Epithelial cell of proximal tubule (primary cell): ENCODE measurements around the gene KRT81. TPM values are rescaled to one million over a fixed set of nuclear protein-coding genes. Genes with fewer than 3 reads are reported as not detected.
A peak's percentile ranks its signal among the peaks of the same experiment; 100 is the strongest.
"Not testable (repeated sequence)": the region's sequence is repeated elsewhere in the genome, so short reads cannot be mapped to it uniquely, and the experiment has no call there.

ENCODE experiments used
- DNase-seq: peaks from one replicate; pipeline ENCODE4 v3.0.0-alpha.2; 2011; ENCODE audit warnings: low read depth
- H3K4me3 ChIP-seq: 2 replicates; pipeline ENCODE4 v1.5.1; 2011; ENCODE audit warnings: low read depth, mild to moderate bottlenecking, low read length
- total RNA-seq: library from RNA; depleted of rRNA; stranded (reverse); fragments of >200 nt; gene quantifications from 2 replicates; pipeline ENCODE4 v1.2.3, GENCODE V29; 2015
- TF ChIP-seq, protein P1 (sequence below): conservative IDR thresholded peaks from 2 replicates; pipeline ENCODE4 v1.5.1; 2012; ENCODE audit warnings: low read depth, mild to moderate bottlenecking, low read length

KRT81 gene
- total RNA-seq, 1 donor from 2014 or later = 80.4 TPM

DNA sequence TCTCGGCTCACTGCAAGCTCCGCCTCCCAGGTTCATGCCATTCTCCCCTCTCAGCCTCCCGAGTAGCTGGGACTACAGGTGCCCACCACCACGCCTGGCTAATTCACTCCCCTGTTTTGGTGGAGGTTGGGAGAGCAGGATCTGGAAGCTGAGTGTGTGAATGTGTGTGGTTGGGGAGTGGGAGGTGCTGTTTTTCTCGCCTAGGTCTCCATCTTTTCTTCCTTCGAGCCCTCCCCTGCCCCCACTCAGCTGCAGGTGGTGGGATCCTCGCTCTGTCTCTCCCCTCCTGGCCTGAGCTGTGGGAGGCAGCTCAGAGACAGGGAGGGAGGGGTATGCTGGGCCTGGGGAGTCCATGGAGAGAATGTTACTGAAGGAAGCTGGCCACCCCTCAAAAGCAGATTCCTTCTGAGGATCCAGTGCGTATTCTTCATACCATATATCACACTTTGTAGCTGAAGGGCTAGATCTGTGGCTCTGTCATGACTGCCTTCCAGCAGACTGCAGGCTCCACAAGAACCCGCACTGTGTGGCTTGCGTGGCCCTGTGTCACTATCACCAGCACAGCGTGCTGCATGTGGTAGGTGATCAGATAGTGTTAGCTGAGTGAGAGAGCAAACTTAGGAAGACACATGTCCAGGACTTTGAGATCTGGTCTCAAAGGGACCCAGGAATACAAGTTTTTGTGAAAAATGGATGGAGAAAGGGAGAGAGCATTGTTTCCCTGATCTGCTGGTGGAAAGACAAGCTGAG, 27.1 kb upstream of the KRT81 start:
- H3K4me3 ChIP-seq = no peak overlapping the region
- TF ChIP-seq, protein P1, sequence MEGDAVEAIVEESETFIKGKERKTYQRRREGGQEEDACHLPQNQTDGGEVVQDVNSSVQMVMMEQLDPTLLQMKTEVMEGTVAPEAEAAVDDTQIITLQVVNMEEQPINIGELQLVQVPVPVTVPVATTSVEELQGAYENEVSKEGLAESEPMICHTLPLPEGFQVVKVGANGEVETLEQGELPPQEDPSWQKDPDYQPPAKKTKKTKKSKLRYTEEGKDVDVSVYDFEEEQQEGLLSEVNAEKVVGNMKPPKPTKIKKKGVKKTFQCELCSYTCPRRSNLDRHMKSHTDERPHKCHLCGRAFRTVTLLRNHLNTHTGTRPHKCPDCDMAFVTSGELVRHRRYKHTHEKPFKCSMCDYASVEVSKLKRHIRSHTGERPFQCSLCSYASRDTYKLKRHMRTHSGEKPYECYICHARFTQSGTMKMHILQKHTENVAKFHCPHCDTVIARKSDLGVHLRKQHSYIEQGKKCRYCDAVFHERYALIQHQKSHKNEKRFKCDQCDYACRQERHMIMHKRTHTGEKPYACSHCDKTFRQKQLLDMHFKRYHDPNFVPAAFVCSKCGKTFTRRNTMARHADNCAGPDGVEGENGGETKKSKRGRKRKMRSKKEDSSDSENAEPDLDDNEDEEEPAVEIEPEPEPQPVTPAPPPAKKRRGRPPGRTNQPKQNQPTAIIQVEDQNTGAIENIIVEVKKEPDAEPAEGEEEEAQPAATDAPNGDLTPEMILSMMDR = no peak
- DNase-seq = no peak

DNA sequence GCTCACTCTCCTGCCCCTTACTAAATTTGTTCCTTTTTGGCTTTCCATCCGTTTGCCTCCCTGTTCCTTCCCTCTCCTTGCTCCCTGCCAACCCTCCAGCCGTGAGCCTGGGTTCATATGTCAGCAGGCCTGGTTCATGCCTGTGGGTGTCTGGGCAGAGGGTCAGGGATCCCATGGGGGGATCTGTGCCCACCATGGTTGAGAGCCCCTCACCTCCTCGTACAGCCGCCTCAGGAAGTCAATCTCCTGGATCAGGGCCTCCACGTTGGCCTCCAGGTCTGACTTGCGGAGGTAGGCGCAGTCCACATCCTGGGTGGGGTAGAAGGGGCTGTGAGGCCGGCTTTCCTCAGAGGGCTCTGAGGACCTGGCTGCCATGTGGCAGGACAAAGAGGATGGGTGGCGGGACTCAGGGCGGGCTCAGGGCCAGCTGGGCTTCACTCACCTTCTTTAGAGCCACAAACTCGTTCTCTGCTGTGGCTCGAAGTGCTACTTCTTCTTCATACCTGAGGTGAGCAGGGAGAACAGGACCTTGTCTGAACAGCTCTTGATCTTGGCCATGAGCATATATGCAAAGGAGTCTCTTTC, 26.2 kb upstream of the KRT81 start:
- TF ChIP-seq, protein P1 = no peak
- H3K4me3 ChIP-seq = no peak overlapping the region
- DNase-seq = no peak

DNA sequence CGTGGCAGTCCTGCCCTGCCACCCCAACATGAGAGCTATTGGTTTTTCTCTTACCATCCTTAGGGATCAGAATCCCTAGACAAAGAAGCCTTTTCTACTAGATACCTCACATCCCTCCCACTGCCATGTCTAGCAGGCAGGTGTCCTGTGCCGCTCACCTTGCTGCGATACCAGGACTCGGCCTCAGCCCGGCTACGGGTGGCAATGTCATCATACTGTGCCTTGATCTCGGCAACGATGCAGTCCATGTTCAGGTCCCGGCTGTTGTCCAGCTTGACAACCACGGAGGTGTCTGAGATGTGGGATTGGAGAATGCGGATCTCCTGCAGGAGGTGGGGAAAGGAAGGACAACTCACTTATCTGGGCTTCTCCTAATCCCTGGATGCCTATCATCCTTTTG, 25.4 kb upstream of the KRT81 start:
- DNase-seq = no peak
- H3K4me3 ChIP-seq = no peak overlapping the region
- TF ChIP-seq, protein P1 = no peak

DNA sequence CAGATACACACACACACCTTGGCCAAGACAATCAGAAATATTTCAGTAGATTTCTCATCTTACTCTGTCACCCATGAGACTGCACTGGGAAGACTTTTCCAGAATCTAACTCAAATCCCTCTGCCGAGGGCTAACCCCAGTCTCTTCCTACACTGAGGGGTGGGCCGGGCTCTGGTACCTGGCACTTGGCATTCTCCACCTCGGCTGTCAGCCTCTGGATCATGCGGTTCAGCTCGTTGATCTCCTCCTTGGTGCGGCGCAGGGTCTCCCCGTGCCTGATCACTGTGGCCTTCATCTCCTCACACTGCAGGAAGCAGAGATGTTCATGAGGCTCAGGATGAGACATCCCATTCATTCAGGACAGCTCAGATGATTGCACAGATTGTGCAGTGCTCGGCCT, 25.0 kb upstream of the KRT81 start:
- TF ChIP-seq, protein P1 = no peak
- H3K4me3 ChIP-seq = no peak overlapping the region
- no peak for DNase-seq

DNA sequence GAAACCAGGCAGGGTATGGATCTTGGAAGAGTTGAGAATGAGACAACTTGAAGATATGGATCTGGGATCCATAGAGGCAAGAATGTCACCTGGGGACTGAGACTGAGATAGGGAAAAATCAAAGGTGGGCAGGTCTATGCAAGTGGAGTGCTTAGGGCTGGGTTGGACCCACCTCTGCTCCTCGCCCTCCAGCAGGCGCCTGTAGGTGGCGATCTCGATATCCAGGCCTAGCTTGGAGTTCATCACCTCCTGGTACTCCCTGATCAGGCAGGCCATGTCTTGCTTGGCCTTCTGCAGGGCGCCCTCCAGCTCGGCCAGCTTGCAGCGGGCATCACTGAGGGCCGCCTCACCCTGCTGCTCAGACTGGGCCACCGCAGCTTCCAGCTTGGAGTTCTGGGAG, 24.4 kb upstream of the KRT81 start:
- TF ChIP-seq, protein P1 = peak; percentile 41
- not testable (repeated sequence) for DNase-seq, H3K4me3 ChIP-seq

DNA sequence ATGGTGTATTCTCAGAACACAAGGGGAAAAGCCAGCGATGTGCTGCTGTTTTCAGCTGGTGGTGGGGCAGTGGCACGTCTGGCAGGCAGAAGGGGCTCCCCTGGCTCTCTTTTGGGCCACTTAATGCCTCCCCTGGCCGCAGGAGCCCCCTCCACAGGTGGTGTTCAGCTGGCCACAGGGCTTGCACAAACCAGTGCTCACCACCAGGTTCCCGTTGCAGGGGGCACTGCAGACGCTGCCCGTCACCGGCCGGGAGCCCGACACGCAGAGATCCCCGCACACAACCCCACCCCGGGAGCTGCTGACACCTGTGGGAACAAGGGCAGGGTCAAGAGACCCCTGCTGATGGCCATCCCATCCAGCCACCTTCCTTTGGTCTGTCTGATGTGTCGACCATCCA, 23.2 kb upstream of the KRT81 start:
- DNase-seq = no peak
- TF ChIP-seq, protein P1 = no peak
- no peak overlapping the region for H3K4me3 ChIP-seq

DNA sequence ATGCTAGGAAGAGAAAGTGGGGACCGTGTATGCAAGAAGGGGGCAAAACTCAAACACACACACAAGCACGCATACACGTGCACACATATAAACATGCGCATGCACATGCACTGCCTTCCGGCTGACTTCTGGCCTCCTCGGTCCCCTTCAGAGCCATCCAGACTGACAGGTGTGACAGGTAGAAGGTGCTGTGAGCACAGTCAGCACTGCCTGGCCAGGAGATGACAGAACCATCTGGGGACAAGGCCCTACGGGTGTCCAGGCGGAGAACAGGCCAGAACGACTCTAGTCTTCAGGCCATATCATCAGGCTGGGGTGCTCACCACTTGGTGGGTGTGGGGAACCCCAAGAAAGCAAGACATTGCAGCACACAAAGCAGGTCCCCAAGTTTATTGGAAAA, 22.6 kb upstream of the KRT81 start:
- DNase-seq = no peak
- TF ChIP-seq, protein P1 = no peak
- H3K4me3 ChIP-seq = no peak overlapping the region
